Stimulated activated CD4-positive, alpha-beta T cell treated with anti-CD3 and anti-CD28 coated beads, TNF-alpha, amount 100 ng/mL, for 48 hours (primary cell): Measurements from ENCODE around the gene PLEKHS1.

ENCODE experiments used
- DNase-seq, 3 donors: peaks; one replicate each; pipeline ENCODE4 v3.0.0-alpha.2; 2020; ENCODE audit warnings: low read depth in 3 of 3

Gene PLEKHS1

GRCh38 chr10:113751181-113751732 is at the start of gene PLEKHS1:
Gene PLEKHS1, plus strand, starts transcription at chr10:113751682. Its CDS starts 3,596 bp downstream, at chr10:113755278.
- DNase-seq, result no peak

- DNase-seq, result peak in 1 of 3 donors; percentile 8
Observed at GRCh38 chr10:113704637-113705343, 46.7 kb upstream of the PLEKHS1 start.

DNA sequence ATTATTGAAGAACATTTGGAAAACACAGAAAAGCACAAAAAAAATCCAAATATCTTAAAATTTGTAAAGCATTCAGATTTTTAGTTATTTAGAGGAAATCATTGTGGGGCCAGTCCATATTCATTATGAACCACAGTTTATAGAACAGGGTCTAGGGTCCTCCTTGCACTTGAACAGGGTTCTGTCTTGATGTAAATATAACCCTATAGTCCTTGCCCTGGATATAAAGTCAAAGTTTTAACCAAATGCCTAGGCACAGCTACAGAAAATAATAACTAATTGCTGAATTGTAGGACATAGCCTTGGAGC is 46.2 kb upstream of the PLEKHS1 start:
- DNase-seq, result no peak

DNA sequence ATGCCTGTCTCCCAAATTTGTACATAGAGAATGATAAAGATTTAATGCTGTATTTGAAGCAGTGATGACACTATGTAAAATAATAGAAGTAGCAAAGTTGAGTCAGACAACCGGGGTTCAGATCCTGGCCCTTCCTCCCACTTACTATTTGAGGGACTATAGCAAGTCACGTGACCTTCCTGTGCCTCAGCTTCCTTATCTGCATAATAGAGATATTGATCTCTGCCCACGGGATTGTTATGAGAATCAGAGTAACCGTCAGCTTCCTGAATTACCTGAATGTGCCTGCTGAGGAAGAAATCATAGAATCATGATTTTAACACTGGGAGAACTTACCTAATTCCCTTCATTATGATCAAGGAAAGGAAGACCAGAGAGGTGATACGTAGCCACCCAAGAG is 44.9 kb upstream of the PLEKHS1 start:
- no peak for DNase-seq

DNA sequence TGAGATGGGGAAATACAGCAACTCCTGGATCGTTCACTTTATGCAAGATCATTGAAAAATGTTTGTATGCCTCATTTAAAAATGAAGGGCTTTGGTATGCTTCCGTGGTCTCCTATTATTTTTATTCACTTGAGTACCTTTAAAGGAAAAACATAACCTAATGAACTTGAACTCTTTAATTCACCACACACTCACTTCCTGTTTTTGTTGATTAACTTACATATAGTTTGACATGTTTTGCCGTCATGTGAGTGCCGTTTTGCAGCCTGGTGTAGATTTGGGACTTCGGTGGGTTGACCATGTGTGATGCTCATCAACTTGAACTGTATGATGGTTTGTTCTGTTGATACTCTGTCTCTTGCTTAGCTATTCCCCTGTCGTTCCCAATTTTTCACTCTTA is 42.8 kb upstream of the PLEKHS1 start:
- DNase-seq, result no peak

DNA sequence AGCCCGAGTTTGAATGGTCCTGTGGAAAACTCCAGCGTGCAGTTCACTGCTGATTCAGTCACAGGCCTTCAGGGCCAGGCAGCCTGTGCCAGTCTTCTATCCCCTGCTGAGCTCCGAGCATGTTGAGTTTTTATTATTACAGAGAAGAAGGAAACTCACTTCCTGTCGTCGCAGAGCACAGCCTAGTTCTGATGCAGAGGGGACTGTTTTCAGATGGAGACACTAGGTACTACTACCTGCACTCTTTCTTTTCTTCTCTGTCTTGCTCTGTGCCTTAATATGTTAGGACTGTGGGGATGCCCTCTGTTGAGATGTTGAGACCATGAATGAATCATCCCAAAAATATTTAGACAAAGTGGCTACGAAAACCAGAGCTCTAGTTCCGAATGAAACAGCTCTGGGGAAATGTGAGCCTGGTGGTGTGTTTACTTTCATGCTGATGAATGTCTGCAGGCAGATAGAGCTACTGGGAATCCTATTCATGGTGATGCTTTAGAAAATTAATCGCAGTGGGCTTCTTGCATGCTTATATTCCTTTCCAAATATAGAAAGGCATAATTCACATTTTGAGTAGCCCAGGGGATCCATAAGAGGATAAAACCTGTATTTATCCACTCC is 42.2 kb upstream of the PLEKHS1 start:
- DNase-seq, result no peak

DNA sequence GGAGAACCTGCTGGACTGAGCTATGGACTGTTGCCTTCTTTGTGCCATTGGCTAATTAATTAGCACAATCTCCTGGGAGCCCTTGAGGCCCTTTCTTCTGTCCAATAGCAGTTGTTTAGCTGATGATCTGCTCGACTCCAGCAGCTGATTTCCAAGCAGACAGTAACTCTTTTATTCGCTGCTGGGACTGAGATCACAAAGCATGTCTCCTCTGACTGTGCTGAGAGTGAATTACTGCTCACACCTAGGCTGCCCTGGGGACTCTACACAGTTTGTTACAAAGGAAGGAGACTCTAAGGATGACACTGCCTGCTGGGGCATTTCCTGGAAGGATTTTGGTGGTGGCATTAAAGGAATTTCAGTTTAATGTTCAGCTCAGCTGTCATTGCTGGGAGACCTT is 40.3 kb upstream of the PLEKHS1 start:
- DNase-seq, result no peak

- no peak for DNase-seq
Observed at GRCh38 chr10:113712024-113712423, 39.5 kb upstream of the PLEKHS1 start.

DNA sequence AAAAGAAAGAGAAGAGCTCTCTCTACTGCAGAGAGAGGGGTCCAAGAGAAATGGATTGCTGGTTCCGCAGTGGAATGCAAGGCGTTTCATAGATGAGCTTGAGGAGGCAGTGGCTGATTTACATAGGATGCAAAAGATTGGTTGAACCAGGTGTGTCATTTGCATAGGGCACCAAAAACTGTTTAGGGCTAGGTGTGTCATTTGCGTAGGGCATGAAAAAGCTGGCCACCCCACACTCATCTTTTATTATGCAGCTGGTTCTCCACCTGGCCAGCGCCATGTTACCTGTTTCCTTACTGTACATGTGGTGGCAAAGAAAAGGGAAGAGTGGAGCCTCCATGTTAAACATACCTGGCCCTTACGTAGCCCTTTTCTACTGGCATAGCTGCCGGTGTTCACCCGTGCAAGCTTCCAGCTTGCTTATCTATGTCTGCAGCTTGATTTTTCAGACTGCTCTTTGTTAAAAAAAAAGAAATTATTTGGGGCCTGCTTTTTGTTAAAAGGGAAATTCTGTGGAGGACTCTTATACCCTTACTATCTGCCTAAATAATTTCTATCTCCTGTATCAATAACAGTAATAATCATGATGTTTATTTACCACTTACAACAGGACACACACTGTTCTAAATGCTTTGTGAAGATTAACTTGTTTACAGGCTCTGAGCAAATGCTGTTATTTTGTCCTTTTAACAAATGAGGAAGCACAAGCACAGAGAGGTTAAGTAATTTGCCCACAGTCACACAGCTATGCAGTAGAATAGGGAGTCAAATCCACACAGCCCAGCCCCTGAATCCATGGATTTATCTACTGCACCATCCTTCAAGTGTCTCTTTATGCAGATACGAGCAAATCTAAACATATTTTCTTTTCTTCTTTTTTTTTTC is 38.5 kb upstream of the PLEKHS1 start:
- no peak for DNase-seq

DNA sequence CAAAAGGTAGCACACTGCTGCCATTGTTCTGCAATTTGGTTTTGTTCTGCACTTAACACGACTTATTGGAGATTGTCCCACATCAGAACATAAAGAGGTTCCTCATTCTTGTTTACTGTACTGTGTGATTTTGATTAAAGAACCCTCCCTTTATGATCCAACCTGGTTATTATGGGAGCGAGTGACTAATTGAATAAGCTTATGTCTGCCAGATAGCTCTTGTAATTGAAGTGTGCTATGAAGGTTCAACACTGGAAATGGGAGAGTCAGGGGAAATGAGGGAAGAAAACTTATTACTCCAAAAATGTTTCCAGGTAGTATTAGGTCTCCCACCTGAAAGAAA is 37.9 kb upstream of the PLEKHS1 start:
- no peak for DNase-seq

GRCh38 chr10:113716109-113716910 is 35.2 kb upstream of the PLEKHS1 start:
- no peak for DNase-seq

GRCh38 chr10:113718969-113719822 is 32.3 kb upstream of the PLEKHS1 start:
- no peak for DNase-seq

GRCh38 chr10:113720386-113720785 is 31.1 kb upstream of the PLEKHS1 start:
- DNase-seq, result no peak

DNA sequence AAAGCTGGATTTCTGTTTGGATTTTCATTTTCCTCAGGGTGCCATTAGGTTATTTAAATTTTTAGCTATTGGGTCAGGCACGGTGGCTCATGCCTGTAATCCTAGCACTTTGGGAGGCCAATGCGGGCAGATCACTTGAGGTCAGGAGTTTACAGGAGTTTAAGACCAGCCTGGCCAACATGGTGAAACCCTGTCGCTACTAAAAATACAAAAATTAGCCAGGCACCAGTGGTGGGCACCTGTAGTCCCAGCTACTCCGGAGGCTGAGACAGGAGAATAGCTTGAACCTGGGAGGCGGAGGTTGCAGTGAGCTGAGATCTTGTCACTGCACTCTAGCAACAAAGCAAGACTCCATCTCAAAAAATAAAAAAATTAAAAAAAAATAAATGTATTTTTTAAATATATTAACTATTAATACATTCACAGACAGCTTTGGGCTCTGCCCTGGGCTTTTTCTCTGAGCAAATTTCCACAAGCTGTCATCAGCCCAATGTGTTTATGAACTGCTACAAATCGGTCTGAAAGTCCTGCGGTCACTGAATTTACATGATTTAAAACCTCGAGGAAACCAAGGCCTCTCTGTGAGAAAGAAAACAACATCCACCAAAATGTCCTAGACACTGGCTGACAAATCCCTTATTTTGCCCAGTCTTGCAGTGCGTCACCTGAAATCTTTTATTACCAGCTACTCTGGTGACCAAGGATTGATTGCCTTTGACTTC is 19.2 kb upstream of the PLEKHS1 start:
- DNase-seq, result no peak

DNA sequence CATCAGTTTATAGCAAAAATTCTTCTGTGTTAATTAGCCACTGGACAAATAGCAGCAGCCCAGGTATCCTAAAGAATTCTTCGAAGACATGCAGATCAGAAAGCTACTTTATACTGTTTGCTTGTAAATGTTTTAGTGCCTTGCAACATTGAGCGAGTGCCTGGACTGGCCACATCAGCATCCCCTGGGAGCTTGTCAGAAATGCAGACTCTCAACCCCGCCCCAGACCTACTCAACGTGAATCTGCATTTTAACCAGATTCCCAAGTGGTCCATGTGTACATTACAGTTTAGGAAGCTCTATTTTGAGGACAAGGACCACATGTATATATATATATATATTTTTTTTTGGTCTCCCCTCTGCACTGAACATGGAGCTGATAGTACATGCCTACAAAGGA is 18.5 kb upstream of the PLEKHS1 start:
- DNase-seq, result no peak

- no peak for DNase-seq
Observed at GRCh38 chr10:113733635-113734034, 17.8 kb upstream of the PLEKHS1 start.

GRCh38 chr10:113735913-113736312 is 15.6 kb upstream of the PLEKHS1 start:
- DNase-seq, result no peak

DNA sequence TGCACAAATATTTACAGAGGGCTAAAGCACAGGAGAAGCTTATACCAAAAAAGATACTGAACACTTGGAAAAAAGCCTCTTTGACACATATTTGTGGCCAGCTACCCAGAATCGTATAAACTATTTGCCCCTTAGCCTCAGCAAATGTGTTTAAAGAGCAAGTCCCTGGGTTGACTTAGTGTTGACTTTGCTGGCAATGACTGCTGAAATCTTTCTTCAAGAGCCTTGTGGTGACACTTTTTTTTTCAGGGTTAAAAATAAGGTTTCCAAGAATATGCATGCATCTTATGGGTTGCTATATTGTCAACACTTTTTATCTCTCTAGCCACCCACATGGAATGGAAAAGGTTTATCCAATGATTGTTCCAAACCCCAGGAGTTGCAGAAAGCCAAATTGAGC is 14.9 kb upstream of the PLEKHS1 start:
- no peak for DNase-seq

DNA sequence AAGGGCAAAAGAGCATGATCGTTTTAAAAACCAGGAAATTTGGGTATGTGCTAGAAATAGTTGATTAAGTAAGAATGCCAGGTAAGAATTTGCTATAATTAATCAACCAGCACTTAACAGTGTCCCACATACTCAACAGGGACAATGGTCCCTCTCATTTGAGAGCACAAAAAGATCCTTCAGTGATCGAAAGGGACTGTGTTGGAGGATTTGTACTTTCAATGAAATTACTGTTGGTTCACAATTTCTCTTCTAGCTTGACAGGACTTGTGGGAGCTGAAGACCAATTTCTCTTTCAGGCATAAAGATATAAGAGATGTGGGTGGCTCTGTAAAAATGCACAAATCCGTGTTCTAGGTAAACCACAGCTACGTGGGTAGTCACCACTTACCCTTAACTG is 12.5 kb upstream of the PLEKHS1 start:
- DNase-seq, result no peak

DNA sequence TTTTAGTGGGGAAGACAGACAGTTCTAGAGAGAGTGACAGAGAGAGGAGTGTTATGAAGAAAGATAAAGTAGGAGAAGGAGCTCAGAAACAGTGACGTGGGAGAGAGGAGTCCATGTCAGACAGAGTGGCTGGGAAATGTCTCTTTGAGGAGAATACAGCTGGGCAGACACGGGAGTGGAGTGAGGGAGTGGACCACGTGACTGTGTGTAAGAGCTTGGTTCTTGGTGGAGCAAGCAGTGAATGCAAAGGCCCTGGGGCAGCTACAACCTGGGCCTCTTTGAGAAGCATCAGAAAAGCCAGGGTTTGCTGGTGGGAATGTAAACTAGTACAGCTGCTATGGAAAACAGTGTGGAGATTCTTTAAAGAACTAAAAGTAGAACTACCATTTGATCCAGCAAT is 11.9 kb upstream of the PLEKHS1 start:
- DNase-seq, result no peak
